ENCODE results near the gene PPHLN1.

PPHLN1 gene

DNA sequence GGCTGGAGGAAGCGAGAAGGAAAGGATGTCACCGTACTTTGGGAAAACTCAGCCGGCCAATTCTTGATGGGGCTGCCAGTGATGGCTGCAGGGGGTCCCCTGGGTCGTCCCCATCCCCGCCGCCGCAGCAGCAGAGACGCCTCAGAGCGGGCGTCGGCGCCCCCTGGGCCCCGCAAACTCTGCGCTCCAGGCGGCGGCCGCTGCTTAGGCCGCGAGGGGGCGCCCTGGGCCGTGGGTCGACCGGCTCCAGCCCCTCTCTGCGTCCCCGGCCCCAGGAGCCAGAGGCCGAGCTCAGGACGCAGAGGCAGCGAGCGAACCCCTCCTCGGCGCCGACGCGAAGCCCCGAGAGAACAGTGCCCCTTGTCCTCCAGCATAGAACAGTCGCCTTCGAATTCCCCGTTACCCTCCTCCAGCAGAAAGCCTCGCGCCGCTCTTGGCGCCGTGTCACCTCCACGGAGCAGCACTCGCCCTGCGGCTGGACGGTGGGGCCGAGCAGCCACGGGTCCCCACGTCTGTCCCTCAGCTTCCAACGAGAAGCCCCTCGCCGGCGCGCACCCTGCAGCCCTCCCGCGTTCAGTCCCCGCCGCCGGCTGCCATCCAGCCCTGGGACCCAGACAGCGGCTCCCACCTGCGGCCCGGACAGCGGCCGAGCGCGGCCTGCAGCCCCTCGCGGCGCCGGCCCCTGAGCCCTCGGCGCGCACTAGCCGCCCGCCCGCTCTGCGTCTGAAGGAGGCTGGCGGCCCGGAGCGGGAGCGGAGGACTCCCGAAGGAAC lies 157.0 kb downstream of the PPHLN1 start:
- peak in 1 of 2 donors; percentile 9 for DNase-seq (ENCODE audit: low read depth in 2 of 2)

- no peak for DNase-seq (ENCODE audit: low read depth in 2 of 2)
Observed at GRCh38 chr12:42483521-42483790, 157.5 kb downstream of the PPHLN1 start.

- no peak for DNase-seq (ENCODE audit: low read depth in 2 of 2)
Observed at GRCh38 chr12:42484996-42485395, 159.0 kb downstream of the PPHLN1 start.

DNA sequence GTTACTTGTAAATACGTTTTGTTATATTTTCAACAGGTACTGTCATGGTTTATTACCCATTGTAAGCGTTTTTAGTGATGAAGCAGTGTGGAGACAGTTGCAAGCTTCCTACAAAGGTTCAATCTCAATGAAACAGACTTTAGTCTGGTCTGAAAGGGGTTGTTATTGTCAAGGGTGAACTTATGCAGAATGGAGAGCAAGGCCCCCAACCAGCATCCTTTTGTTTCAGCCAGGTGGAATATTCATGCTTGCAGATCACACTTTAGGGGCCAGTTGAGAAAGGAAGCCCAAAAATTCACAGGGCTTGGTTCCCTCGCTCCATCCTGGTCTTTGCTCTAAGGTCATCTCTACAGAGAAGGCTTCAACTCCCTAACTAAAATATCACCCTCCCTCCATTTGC lies 159.9 kb downstream of the PPHLN1 start:
- no peak for DNase-seq (ENCODE audit: low read depth in 2 of 2)

DNA sequence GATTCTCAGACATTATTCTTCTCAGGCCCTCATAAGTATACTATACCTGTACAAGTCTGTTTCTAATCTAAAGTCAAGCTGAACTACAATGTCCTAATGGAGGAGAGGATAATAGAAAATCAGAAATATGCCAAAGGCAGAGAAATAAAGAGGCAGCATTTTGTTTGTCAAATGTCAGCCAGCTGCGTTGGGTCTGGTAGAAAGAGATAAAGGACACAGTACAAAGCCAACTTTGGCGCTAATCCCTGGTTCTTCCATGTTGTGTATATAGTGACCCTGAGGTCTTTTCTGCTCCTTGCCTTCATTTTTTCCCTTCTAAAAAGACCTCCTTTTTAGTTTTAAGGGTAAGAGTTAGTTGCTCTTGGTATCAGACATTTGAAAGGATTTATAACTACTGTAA lies 160.4 kb downstream of the PPHLN1 start:
- DNase-seq (ENCODE audit: low read depth in 2 of 2) = no peak

DNA sequence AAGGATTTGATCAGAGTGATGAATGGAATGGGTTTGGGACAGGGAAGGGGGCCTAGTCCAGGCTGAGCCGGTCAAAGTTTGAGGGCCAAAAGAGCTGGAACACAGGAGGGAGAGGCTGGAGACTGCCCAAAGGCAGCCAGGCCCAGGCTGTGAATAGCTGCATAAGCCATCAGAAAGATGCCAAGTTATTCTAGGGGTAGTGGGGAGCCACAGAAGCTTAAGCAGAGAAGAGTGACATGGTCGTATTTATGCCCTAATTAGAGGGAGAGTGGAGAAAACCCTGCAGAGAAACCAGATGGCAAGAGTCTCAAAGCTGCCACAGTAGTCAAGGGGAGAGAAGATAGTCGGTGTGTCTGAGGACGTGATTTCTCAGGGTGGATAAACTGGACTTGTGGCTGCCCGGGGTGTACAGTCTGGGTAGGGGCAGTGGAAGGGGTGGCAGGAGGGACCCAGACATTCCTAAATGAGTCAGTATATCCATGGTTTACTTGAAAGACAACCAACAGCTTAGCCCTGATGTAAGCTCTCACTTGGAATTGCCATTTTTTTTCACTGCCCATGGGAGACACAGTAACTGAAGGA lies 164.4 kb downstream of the PPHLN1 start:
- DNase-seq (ENCODE audit: low read depth in 2 of 2) = no peak

All from stimulated activated CD8-positive, alpha-beta memory T cell treated with anti-CD3 and anti-CD28 coated beads, Interleukin-2, amount 100 ng/mL, for 1 hour (primary cell).